Measurements from ENCODE around the gene MADCAM1. TPM values are rescaled to one million over a fixed set of nuclear protein-coding genes. Genes with fewer than 3 reads are reported as not detected.

MADCAM1 gene
- total and polyA plus RNA-seq, 7 donors: 0.16 to 6.3 (median 0.51) TPM; not detected in 1

DNA sequence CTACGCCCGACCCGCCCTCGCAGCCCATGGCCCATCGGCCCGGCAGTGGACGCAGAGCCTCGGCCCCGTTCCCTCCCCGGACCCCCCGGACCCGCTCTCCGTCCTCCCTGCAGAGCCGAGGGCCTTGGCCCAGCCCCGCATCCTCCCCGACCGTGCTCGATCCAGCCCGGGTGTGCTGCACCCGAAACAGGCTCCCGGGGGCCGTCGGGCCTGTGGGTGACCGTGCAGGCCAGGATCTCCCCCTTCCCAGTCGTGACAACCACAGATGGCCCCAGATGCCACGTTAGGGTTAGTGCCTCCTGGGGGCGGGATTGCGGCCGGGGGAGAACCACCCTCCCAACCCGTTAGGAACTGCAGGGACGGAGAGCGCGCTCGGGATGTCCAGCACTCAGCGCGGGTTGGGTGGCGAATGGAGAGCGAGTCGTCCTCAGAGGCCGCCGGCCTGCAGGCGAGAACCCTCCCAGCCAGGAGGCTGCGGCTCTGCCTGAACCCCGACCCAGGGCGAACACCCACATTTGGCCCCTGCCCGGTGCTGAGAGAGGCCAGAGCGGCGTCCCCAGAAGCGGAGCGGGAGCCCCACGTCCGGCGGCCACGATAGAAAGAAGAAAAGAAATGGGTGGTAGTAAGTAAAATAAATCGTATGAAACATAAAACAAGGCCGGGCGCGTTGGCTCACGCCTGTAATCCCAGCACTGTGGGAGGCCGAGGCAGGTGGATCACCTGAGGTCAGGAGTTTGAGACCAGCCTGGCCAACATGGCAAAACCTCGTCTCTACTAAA lies 6.7 kb upstream of the MADCAM1 start:
- Histone ChIP-seq H3K36me3 (no peaks in the 10 kb centered on the region), H3K27ac (peak overlapping the region; percentile 89 to 95 (median 92)), H3K4me1 (peaks cover 0 to 16% (median 12%) of the 10 kb centered on the region in 4 donors), H3K4me3 (peak overlapping the region; percentile 82 to 89 (median 84)), H3K27me3 (peaks cover 0 to 20% (median 19%) of the 10 kb centered on the region in 3 donors), H3K9me3 (no peaks in the 10 kb centered on the region)
- 27 to 39% methylated on average over 61 of the region's 61 CpGs for WGBS, 2 donors
- intact Hi-C loops (cut with DNase I): loop anchor here (1.0 to 5.0 kb wide), 2 partner anchors 17 to 42 kb away; no protein-coding TSS in a partner anchor
- TF ChIP-seq EP300 (IDR thresholded peaks at IDR 0.05) (no peak), POLR2AphosphoS5 (IDR thresholded peaks at IDR 0.05) (no peak), POLR2A (IDR thresholded peaks at IDR 0.05) (no peak)
- TF ChIP-seq, protein P1, sequence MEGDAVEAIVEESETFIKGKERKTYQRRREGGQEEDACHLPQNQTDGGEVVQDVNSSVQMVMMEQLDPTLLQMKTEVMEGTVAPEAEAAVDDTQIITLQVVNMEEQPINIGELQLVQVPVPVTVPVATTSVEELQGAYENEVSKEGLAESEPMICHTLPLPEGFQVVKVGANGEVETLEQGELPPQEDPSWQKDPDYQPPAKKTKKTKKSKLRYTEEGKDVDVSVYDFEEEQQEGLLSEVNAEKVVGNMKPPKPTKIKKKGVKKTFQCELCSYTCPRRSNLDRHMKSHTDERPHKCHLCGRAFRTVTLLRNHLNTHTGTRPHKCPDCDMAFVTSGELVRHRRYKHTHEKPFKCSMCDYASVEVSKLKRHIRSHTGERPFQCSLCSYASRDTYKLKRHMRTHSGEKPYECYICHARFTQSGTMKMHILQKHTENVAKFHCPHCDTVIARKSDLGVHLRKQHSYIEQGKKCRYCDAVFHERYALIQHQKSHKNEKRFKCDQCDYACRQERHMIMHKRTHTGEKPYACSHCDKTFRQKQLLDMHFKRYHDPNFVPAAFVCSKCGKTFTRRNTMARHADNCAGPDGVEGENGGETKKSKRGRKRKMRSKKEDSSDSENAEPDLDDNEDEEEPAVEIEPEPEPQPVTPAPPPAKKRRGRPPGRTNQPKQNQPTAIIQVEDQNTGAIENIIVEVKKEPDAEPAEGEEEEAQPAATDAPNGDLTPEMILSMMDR (IDR thresholded peaks at IDR 0.05): no peak
- no peak for DNase-seq

DNA sequence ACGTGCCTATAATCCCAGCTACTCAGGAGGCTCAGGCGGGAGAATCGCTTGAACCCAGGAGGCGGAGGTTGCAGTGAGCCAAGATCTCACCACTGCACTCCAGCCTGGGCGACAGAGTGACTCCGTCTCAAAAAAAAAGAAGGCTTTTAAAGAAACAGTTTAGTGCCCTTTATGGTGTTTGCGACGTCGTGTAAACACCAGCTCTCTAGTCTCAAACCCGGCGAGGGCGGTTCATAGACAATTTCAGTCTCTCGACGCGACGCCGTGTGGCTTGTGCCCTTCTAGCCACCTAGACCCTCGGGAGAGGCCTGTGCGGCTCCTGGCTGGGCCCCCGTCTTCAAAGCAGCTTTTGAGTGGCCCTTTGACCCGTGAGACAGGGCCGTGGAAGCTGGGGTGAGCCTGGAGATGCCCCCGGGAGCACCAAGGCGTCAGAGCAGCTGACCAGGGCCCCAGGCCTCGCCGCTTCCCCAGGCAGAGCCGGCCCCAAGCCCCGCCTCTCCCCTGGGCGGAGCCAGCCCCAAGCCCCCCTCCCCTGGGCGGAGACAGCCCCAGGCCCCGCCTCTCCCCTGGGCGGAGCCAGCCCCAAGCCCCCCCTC lies 5.0 kb upstream of the MADCAM1 start:
- H3K4me3 ChIP-seq: no peak overlapping the region
- TF ChIP-seq EP300 (IDR thresholded peaks at IDR 0.05): no peak
- TF ChIP-seq POLR2A (IDR thresholded peaks at IDR 0.05): no peak
- no peak for TF ChIP-seq POLR2AphosphoS5 (IDR thresholded peaks at IDR 0.05)
- TF ChIP-seq, protein P1 (IDR thresholded peaks at IDR 0.05): no peak
- peaks cover 0 to 18% (median 16%) of the 10 kb centered on the region in 4 donors for H3K4me1 ChIP-seq
- no peaks in the 10 kb centered on the region for H3K36me3 ChIP-seq
- DNase-seq: no peak
- no peak overlapping the region for H3K27ac ChIP-seq
- WGBS, 2 donors: 32 to 69% methylated on average over 32 of the region's 32 CpGs
- no peaks in the 10 kb centered on the region for H3K9me3 ChIP-seq
- intact Hi-C loops (cut with DNase I): no loop called here
- peaks cover 7 to 22% (median 18%) of the 10 kb centered on the region in 3 donors for H3K27me3 ChIP-seq

GRCh38 chr19:492091-492531 lies 4.2 kb upstream of the MADCAM1 start:
- Histone ChIP-seq H3K36me3 (no peaks in the 10 kb centered on the region), H3K4me1 (peaks cover 0 to 16% (median 16%) of the 10 kb centered on the region in 4 donors), H3K9me3 (no peaks in the 10 kb centered on the region), H3K27me3 (peaks cover 8 to 22% (median 18%) of the 10 kb centered on the region in 3 donors), H3K4me3 (no peak overlapping the region), H3K27ac (no peak overlapping the region)
- intact Hi-C loops (cut with DNase I): no loop called here
- DNase-seq: no peak
- WGBS, 2 donors: 70% methylated on average over 19 of the region's 19 CpGs
- TF ChIP-seq POLR2A (IDR thresholded peaks at IDR 0.05) (no peak), EP300 (IDR thresholded peaks at IDR 0.05) (no peak), POLR2AphosphoS5 (IDR thresholded peaks at IDR 0.05) (no peak)
- TF ChIP-seq, protein P1 (IDR thresholded peaks at IDR 0.05): no peak

DNA sequence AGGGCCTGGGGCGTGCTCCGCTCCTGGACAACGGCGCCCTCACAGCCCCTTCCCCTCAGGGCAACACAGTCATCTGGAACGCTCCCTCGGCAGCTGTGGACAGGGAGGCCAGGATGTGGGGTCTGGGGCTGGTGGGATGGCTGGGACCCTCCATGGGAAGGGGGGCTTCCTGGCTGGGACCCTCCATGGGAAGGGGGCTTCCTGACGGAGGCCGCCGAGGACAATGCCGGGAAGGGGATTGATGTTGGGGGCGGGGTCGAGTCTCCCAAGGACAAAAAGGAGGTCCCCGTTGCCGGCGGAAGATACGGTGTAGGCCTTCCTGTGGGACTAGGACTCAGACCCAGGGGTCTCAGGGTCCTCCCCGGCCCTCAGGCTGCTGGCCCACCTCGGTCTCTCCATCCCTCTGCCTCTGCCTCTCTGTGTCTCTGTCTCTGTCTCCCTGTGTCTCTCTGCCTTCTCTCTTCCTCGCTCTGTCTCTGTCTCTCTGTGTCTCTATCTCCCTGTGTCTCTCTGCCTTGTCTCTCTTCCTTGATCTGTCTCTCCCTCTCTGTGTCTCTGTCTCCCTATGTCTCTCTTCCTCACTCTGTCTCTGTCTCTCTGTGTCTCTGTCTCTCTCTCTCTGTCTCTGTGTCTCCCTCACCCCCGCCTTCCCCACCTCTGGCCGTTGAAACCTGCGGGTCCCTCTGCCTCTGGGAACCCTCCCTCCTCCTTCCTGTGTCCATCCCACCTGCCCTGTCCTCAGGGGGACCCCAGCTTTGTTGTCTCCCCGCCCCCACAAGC lies 2.7 kb upstream of the MADCAM1 start:
- intact Hi-C loops (cut with DNase I): no loop called here

More for the DNA sequence above, 2.7 kb upstream of the MADCAM1 start:
- H3K9me3 ChIP-seq: no peaks in the 10 kb centered on the region
- WGBS, 2 donors: 59 to 65% methylated on average over 23 of the region's 23 CpGs
- no peak overlapping the region for H3K27ac ChIP-seq
- no peaks in the 10 kb centered on the region for H3K36me3 ChIP-seq
- H3K4me3 ChIP-seq: no peak overlapping the region
- peaks cover 0 to 28% (median 21%) of the 10 kb centered on the region in 4 donors for H3K4me1 ChIP-seq
- no peak for DNase-seq
- no peak for TF ChIP-seq POLR2A (IDR thresholded peaks at IDR 0.05)
- TF ChIP-seq, protein P1 (IDR thresholded peaks at IDR 0.05): no peak
- no peak for TF ChIP-seq POLR2AphosphoS5 (IDR thresholded peaks at IDR 0.05)
- no peak for TF ChIP-seq EP300 (IDR thresholded peaks at IDR 0.05)
- H3K27me3 ChIP-seq: peaks cover 21 to 36% (median 32%) of the 10 kb centered on the region in 3 donors
